Muscle layer of colon (tissue), 2 donors: Measurements from ENCODE around the gene SLC39A8.
"Not testable (repeated sequence)": the region's sequence is repeated elsewhere in the genome, so short reads cannot be mapped to it uniquely, and the experiment has no call there.

Source experiments
- H3K27ac ChIP-seq: one replicate; pipeline ENCODE4 v1.7.0; 2013; ENCODE audit warnings: low read depth, mild to moderate bottlenecking, low read length, moderate library complexity
- H3K27me3 ChIP-seq, 2 donors: one replicate each; pipeline ENCODE4 v1.7.0; 2013; ENCODE audit warnings: low read length in 2 of 2, mild to moderate bottlenecking in 2 of 2; ENCODE audit not compliant: insufficient read depth in 2 of 2, control insufficient read depth in 1 of 2
- H3K36me3 ChIP-seq: one replicate; pipeline ENCODE4 v1.7.0; 2013; ENCODE audit warnings: mild to moderate bottlenecking, low read length; ENCODE audit not compliant: insufficient read depth
- H3K4me1 ChIP-seq: one replicate; pipeline ENCODE4 v1.7.0; 2013; ENCODE audit warnings: mild to moderate bottlenecking, low read length; ENCODE audit not compliant: insufficient read depth
- H3K4me3 ChIP-seq, 2 donors: one replicate each; pipeline ENCODE4 v1.7.0; 2013; ENCODE audit warnings: low read length in 2 of 2, low read depth in 1 of 2, mild to moderate bottlenecking in 1 of 2, moderate library complexity in 1 of 2
- H3K9ac ChIP-seq: one replicate; pipeline ENCODE4 v1.7.0; 2013; ENCODE audit warnings: low read length
- H3K9me3 ChIP-seq: one replicate; pipeline ENCODE4 v1.7.0; 2013; ENCODE audit warnings: mild to moderate bottlenecking, low read length
- donor health status: abdominal sarcoma.
- donor health status: Adenocarcinoma of cecum.

SLC39A8 gene

GRCh38 chr4:102253860-102254259 lies 91.4 kb downstream of the SLC39A8 start:
- Histone ChIP-seq H3K9me3 (no peaks in the 10 kb centered on the region), H3K9ac (no peak overlapping the region), H3K4me1 (no peaks in the 10 kb centered on the region), H3K27ac (no peak overlapping the region), H3K36me3 (no peaks in the 10 kb centered on the region), H3K4me3 (no peak overlapping the region), H3K27me3 (no peaks in the 10 kb centered on the region)

DNA sequence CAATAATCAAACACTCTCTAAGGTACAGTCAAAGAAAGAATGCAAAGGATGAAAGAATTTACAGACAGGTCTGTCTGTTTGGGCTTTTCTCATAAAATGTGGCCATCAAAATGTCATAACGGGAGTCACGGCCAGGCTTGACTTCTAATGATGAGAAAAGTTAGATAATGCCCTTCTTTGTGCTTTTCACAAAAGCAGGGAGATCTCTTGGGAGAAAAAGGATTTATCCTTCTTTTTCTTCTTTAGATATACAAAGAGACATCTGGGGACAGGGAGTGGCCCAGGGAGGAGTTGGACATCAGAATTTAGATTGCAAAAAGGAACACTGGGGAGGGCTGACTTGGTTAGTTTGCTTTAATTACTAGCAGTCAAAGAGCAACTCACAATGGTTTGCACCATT lies 93.1 kb downstream of the SLC39A8 start:
- no peaks in the 10 kb centered on the region for H3K9me3 ChIP-seq
- no peak overlapping the region for H3K4me3 ChIP-seq
- no peaks in the 10 kb centered on the region for H3K36me3 ChIP-seq
- no peak overlapping the region for H3K9ac ChIP-seq
- H3K27ac ChIP-seq, result no peak overlapping the region
- no peaks in the 10 kb centered on the region for H3K4me1 ChIP-seq
- H3K27me3 ChIP-seq, result no peaks in the 10 kb centered on the region

- H3K4me1 ChIP-seq, result no peaks in the 10 kb centered on the region
- no peak overlapping the region for H3K27ac ChIP-seq
- H3K9me3 ChIP-seq, result no peaks in the 10 kb centered on the region
- no peaks in the 10 kb centered on the region for H3K27me3 ChIP-seq
- no peak overlapping the region for H3K9ac ChIP-seq
- H3K4me3 ChIP-seq, result no peak overlapping the region
- no peaks in the 10 kb centered on the region for H3K36me3 ChIP-seq
Measured at GRCh38 chr4:102250341-102250740, 94.9 kb downstream of the SLC39A8 start.

- H3K9me3 ChIP-seq, result no peaks in the 10 kb centered on the region
- no peak overlapping the region for H3K27ac ChIP-seq
- no peak overlapping the region for H3K4me3 ChIP-seq
- H3K36me3 ChIP-seq, result no peaks in the 10 kb centered on the region
- H3K4me1 ChIP-seq, result no peaks in the 10 kb centered on the region
- no peak overlapping the region for H3K9ac ChIP-seq
- no peaks in the 10 kb centered on the region for H3K27me3 ChIP-seq
Measured at GRCh38 chr4:102247041-102247440, 98.2 kb downstream of the SLC39A8 start.

- H3K4me1 ChIP-seq, result no peaks in the 10 kb centered on the region
- no peaks in the 10 kb centered on the region for H3K36me3 ChIP-seq
- no peak overlapping the region for H3K4me3 ChIP-seq
- H3K27me3 ChIP-seq, result no peaks in the 10 kb centered on the region
- H3K9ac ChIP-seq, result no peak overlapping the region
- no peaks in the 10 kb centered on the region for H3K9me3 ChIP-seq
- no peak overlapping the region for H3K27ac ChIP-seq
Measured at GRCh38 chr4:102246416-102246815, 98.9 kb downstream of the SLC39A8 start.

- Histone ChIP-seq H3K36me3 (no peaks in the 10 kb centered on the region), H3K4me1 (no peaks in the 10 kb centered on the region), H3K27ac (no peak overlapping the region), H3K27me3 (no peaks in the 10 kb centered on the region), H3K9ac (no peak overlapping the region), H3K9me3 (no peaks in the 10 kb centered on the region), H3K4me3 (no peak overlapping the region)
Measured at GRCh38 chr4:102244878-102245535, 100.3 kb downstream of the SLC39A8 start.

GRCh38 chr4:102243296-102243695 lies 102.0 kb downstream of the SLC39A8 start:
- not testable (repeated sequence) for H3K27ac ChIP-seq, H3K9me3 ChIP-seq, H3K36me3 ChIP-seq, H3K27me3 ChIP-seq, H3K4me3 ChIP-seq, H3K9ac ChIP-seq, H3K4me1 ChIP-seq

DNA sequence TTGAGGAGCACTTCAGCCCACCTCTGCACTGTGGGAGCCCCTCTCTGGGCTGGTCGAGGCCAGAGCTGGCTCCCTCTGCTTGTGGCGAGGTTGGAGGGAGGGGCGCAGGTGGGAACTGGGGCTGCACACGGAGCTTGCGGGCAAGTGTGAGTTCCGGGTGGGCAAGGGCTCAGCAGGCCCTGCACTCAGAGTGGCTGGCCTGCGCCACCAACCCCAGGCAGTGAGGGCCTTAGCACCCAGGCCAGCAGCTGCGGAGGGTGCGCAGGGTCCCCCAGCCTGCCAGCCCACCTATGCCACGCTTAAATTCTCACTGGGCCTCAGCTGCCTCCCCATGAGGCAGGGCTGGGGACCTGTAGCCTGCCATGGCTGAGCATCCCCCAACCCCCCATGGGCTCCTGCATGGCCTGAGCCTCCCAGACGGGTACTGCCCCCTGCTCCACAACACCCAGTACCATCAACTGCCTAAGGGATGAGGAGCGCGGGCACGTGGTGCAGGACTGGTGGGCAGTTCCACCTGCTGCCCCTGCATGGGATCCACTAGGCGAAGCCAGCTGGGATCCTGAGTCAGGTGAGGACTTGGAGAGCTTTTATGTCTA lies 110.9 kb downstream of the SLC39A8 start:
- Histone ChIP-seq H3K27ac (no peak overlapping the region), H3K27me3 (no peaks in the 10 kb centered on the region), H3K9me3 (no peaks in the 10 kb centered on the region), H3K9ac (no peak overlapping the region), H3K4me3 (no peak overlapping the region), H3K4me1 (no peaks in the 10 kb centered on the region), H3K36me3 (no peaks in the 10 kb centered on the region)

GRCh38 chr4:102230194-102230593 lies 115.1 kb downstream of the SLC39A8 start:
- H3K27me3 ChIP-seq, result no peaks in the 10 kb centered on the region
- H3K4me1 ChIP-seq, result no peaks in the 10 kb centered on the region
- no peaks in the 10 kb centered on the region for H3K36me3 ChIP-seq
- H3K9ac ChIP-seq, result no peak overlapping the region
- no peaks in the 10 kb centered on the region for H3K9me3 ChIP-seq
- H3K4me3 ChIP-seq, result no peak overlapping the region
- no peak overlapping the region for H3K27ac ChIP-seq

- no peaks in the 10 kb centered on the region for H3K36me3 ChIP-seq
- H3K27me3 ChIP-seq, result no peaks in the 10 kb centered on the region
- no peaks in the 10 kb centered on the region for H3K9me3 ChIP-seq
- no peaks in the 10 kb centered on the region for H3K4me1 ChIP-seq
- no peak overlapping the region for H3K9ac ChIP-seq
- no peak overlapping the region for H3K27ac ChIP-seq
- no peak overlapping the region for H3K4me3 ChIP-seq
Measured at GRCh38 chr4:102227388-102227787, 117.9 kb downstream of the SLC39A8 start.

- Histone ChIP-seq H3K36me3 (no peaks in the 10 kb centered on the region), H3K4me1 (no peaks in the 10 kb centered on the region), H3K4me3 (no peak overlapping the region), H3K27me3 (no peaks in the 10 kb centered on the region), H3K9ac (no peak overlapping the region), H3K27ac (no peak overlapping the region), H3K9me3 (no peaks in the 10 kb centered on the region)
Measured at GRCh38 chr4:102223461-102223860, 121.8 kb downstream of the SLC39A8 start.

- no peak overlapping the region for H3K9ac ChIP-seq
- no peaks in the 10 kb centered on the region for H3K9me3 ChIP-seq
Measured at GRCh38 chr4:102222838-102223409, 122.4 kb downstream of the SLC39A8 start.

More at GRCh38 chr4:102222838-102223409, 122.4 kb downstream of the SLC39A8 start:
- Histone ChIP-seq H3K4me1 (no peaks in the 10 kb centered on the region), H3K36me3 (no peaks in the 10 kb centered on the region), H3K27me3 (no peaks in the 10 kb centered on the region), H3K4me3 (no peak overlapping the region), H3K27ac (no peak overlapping the region)
